ENCODE measurements around the gene ITGAD.
A peak's percentile ranks its signal among the peaks of the same experiment; 100 is the strongest.

Gene ITGAD

GRCh38 chr16:31459687-31460581, 66.8 kb downstream of the ITGAD start:
- peak; percentile 98 for DNase-seq (ENCODE audit: low read depth)

DNA sequence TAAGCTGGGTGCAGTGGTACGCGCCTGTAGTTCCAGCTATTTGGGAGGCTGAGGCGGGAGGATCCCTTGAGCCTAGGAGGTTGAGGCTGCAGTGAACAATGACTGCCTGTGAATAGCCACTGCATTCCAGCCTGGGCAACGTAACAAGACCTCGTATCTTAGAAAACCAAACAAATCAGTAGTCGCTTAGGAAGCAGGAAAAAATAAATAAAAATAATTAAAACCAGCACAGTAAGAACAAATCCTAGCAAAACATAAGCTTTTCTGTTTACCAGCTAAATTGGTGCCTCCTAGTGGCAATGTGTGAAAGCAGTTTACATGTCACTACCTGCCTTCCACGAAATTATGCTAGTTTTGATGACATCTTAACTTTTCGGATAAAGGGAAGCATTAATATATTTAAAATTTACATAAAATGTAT, 67.5 kb downstream of the ITGAD start:
- no peak for DNase-seq (ENCODE audit: low read depth)

- DNase-seq (ENCODE audit: low read depth) = no peak
Observed at GRCh38 chr16:31461201-31461920, 68.2 kb downstream of the ITGAD start.

DNA sequence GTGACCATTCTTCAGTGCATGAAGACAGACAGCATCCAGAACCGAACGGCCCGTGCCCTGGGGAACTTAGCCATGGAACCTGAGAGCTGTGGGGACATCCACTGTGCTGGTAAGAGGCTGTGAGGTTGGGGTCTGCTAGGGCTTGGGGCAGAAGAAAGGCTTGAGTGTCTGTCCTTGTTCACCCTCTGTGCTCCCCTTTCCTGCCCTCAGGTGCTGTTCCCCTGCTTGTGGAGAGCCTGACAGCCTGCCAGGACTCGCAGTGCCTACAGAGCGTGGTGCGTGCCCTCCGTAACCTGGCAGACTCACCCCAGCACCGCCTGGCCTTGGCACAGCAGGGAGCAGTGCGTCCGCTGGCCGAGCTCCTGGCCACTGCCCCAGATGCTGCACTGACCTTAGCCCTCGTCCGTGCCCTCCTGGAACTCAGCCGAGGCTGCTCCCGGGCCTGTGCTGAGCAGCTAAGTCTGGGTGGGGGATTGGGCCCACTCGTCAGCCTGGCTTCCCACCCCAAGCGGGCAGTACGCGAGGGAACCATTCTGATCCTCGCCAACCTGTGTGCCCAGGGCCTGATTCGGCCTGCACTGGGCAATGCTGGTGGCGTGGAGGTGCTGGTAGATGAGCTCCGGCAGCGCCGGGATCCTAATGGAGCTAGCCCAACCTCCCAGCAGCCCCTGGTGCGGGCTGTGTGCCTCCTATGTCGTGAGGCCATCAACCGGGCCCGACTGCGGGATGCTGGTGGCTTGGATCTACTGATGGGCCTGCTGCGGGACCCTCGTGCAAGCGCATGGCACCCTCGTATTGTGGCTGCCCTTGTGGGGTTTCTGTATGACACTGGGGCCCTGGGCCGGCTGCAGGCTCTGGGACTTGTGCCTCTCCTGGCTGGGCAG, 69.0 kb downstream of the ITGAD start:
- DNase-seq (ENCODE audit: low read depth) = no peak

- no peak for DNase-seq (ENCODE audit: low read depth)
Observed at GRCh38 chr16:31464348-31464769, 71.2 kb downstream of the ITGAD start.

DNA sequence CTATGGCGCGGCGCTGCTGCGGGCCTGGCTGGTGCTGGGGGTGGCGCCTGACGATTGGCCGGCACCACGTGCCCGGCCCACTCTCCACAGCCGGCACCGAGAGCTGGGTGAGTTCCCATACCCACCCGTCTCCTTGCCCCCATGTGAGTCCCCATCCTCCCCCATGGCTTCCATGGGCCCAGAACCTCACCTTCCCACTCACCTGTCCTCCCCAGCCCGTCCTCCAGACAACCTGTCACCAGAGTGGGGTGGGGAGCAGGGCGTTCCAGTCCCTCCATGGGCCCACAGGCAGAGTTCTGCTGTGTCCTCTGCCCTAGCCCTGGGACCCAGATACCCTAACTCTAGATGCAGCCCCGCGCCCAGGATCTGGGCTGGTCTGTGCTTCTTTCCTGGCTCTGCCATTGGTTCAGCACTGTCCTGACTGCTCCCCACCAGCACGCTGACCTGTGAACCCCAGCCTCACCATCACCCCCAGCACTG, 71.7 kb downstream of the ITGAD start:
- no peak for DNase-seq (ENCODE audit: low read depth)

DNA sequence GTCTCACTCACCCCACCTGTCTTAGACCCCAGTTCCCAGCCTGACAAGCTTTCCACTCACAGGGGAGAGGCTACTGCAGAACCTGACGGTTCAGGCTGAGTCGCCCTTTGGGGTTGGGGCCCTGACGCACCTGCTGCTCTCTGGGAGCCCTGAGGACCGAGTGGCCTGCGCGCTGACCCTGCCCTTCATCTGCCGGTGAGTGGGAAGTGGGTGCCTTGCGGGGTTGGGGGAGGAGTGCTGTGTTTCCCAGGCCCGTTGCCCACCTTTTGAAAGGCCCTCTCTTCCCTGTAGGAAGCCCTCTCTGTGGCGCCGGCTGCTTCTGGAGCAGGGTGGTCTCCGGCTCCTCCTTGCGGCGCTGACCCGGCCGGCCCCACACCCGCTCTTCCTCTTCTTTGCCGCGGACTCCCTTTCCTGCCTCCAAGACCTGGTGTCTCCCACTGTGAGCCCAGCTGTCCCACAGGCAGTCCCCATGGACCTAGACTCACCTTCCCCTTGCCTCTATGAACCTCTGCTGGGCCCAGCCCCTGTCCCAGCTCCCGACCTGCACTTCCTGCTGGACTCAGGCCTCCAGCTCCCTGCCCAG, 72.7 kb downstream of the ITGAD start:
- no peak for DNase-seq (ENCODE audit: low read depth)

DNA sequence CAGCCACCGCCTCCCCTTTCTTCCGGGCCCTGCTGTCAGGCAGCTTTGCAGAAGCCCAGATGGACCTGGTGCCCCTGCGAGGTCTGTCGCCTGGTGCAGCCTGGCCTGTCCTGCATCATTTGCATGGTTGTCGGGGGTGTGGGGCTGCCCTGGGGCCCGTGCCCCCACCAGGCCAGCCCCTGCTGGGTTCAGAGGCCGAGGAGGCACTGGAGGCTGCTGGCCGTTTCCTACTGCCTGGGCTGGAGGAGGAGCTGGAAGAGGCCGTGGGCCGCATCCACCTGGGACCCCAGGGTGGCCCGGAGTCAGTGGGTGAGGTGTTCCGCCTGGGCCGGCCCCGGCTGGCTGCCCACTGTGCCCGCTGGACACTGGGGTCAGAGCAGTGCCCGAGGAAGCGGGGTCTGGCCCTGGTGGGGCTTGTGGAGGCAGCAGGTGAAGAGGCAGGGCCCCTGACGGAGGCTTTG, 73.3 kb downstream of the ITGAD start:
- DNase-seq (ENCODE audit: low read depth) = no peak

- DNase-seq (ENCODE audit: low read depth) = no peak
Observed at GRCh38 chr16:31467151-31467773, 74.1 kb downstream of the ITGAD start.

DNA sequence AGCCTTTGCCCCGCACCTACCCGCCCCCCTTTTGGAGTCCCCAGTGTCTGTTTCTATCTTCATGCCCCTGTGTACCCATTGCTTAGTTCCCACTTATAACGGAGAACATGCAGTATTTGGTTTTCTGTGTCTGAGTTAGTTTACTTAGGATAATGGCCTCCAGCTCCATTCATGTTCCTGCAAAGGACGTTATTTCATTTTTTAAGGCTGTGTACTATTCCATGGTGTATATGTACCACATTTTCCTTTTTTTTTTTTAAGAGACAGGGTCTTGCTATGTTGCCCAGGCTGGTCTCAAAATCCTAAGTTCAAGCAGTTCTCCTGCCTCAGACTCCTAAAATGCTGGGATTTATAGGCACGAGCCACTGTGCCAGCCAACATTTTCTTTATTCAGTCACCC, 74.7 kb downstream of the ITGAD start:
- DNase-seq (ENCODE audit: low read depth) = no peak

GRCh38 chr16:31470615-31471014, 77.5 kb downstream of the ITGAD start:
- no peak for DNase-seq (ENCODE audit: low read depth)

GRCh38 chr16:31471241-31471874, 78.2 kb downstream of the ITGAD start:
- no peak for DNase-seq (ENCODE audit: low read depth)

- peak; percentile 71 for DNase-seq (ENCODE audit: low read depth)
Observed at GRCh38 chr16:31471875-31472708, 79.0 kb downstream of the ITGAD start, which contains the start of gene TGFB1I1. TSS of gene TGFB1I1 (plus strand) at chr16:31472152. CDS start at chr16:31472189, 37 bp downstream.

GRCh38 chr16:31472709-31473203, 79.6 kb downstream of the ITGAD start:
- DNase-seq (ENCODE audit: low read depth) = peak; percentile 80

- DNase-seq (ENCODE audit: low read depth) = no peak
Observed at GRCh38 chr16:31473264-31473984, 80.3 kb downstream of the ITGAD start.

- peak; percentile 94 for DNase-seq (ENCODE audit: low read depth)
Observed at GRCh38 chr16:31474173-31474714, 81.1 kb downstream of the ITGAD start.

- no peak for DNase-seq (ENCODE audit: low read depth)
Observed at GRCh38 chr16:31474773-31475738, 81.9 kb downstream of the ITGAD start.

All from GM04504 (cell line).